ENCODE results near the gene CDH16. TPM values are rescaled to one million over a fixed set of nuclear protein-coding genes. Genes with fewer than 3 reads are reported as not detected.

CDH16 gene
- total and polyA plus RNA-seq, 2 of the 13 experiments (the other 11 are each of a cell fraction or from before 2014, with no cell fraction given), result 2.7 to 3.9 TPM

- TF ChIP-seq ZNF574 (CRISPR knock-in tag; IDR thresholded peaks at IDR 0.05), result 0 out of 2 replicates have a peak, but pooled peaks have one; percentile 17
- 0 out of 2 replicates have a peak, but pooled peaks have one; percentile 33 for TF ChIP-seq HNRNPL (IDR thresholded peaks at IDR 0.05; ENCODE audit: low read depth, low read length)
- no peak for TF ChIP-seq KAT8 (CRISPR knock-in tag; IDR thresholded peaks at IDR 0.05)
- TF ChIP-seq NFAT5 (CRISPR knock-in tag; IDR thresholded peaks at IDR 0.05), result no peak; the same call in 1 of the 2 replicates
- TF ChIP-seq ZBTB4 (CRISPR knock-in tag; IDR thresholded peaks at IDR 0.05; ENCODE audit: borderline replicate concordance), result no peak
- TF ChIP-seq ZSCAN9 (CRISPR knock-in tag; IDR thresholded peaks at IDR 0.05; ENCODE audit: borderline replicate concordance), result no peak
- TF ChIP-seq CREB3 (CRISPR knock-in tag; IDR thresholded peaks at IDR 0.05), result no peak
- no peak for TF ChIP-seq ZNF282 (IDR thresholded peaks at IDR 0.05; ENCODE audit: partially characterized antibody)
Observed at GRCh38 chr16:66936462-66936861, 17.8 kb upstream of the CDH16 start (continued).

Measured in HepG2 (cell line).